CD14-positive monocyte (primary cell): ENCODE data around the gene NPC2. TPM values are rescaled to one million over a fixed set of nuclear protein-coding genes. Genes with fewer than 3 reads are reported as not detected.

Experiments used
- DNase-seq, 3 donors: peaks; one replicate each; pipeline ENCODE4 v3.0.0-alpha.2; 2011 to 2022
- H2AFZ ChIP-seq: 2 replicates; pipeline ENCODE4 v1.6.0; 2012; ENCODE audit warnings: mild to moderate bottlenecking, low read depth, low read length, inconsistent platforms; ENCODE audit not compliant: insufficient read depth, poor library complexity, severe bottlenecking
- H3K27ac ChIP-seq, 2 donors: 1 replicate in 1 of 2; 2 replicates in 1 of 2; pipeline ENCODE4 v1.5.1; 2012 to 2013; ENCODE audit warnings: low read length in 2 of 2, control low read depth in 1 of 2, inconsistent platforms in 1 of 2, low read depth in 1 of 2, mild to moderate bottlenecking in 1 of 2
- H3K27me3 ChIP-seq, 2 donors: one replicate each; pipeline versions ENCODE4 v1.6.0 to v1.6.1; 2011 to 2013; ENCODE audit warnings: low read length in 2 of 2; ENCODE audit not compliant: control insufficient read depth in 2 of 2, insufficient read depth in 2 of 2
- H3K36me3 ChIP-seq, 2 donors: replicated peaks in 1 of 2; 1 replicate in 1 of 2; 2 replicates in 1 of 2; pipeline versions ENCODE4 v1.5.1 to v1.6.1; 2012 to 2013; ENCODE audit warnings: low read length in 2 of 2, control low read depth in 1 of 2, inconsistent platforms in 1 of 2, mild to moderate bottlenecking in 1 of 2; ENCODE audit not compliant: insufficient read depth in 2 of 2, control insufficient read depth in 1 of 2
- H3K4me1 ChIP-seq, 2 donors: 1 replicate in 1 of 2; 2 replicates in 1 of 2; pipeline versions ENCODE4 v1.5.1 to v1.6.1; 2012 to 2013; ENCODE audit warnings: low read length in 2 of 2, control low read depth in 1 of 2, inconsistent platforms in 1 of 2, mild to moderate bottlenecking in 1 of 2, moderate library complexity in 1 of 2; ENCODE audit not compliant: insufficient read depth in 2 of 2, control insufficient read depth in 1 of 2
- H3K4me2 ChIP-seq: replicated peaks from 2 replicates; pipeline ENCODE3; 2012; ENCODE audit warnings: low read length, moderate library complexity, mild to moderate bottlenecking; ENCODE audit not compliant: poor library complexity, severe bottlenecking; ENCODE audit errors: extremely low read depth
- H3K4me3 ChIP-seq, 3 experiments: fragments of 200-600 bp in 1 of 3; sonication (generic) in 1 of 3; replicated peaks in 1 of 3; 1 replicate in 2 of 3; 2 replicates in 1 of 3; pipeline ENCODE4 v1.5.1; 2011 to 2013; ENCODE audit warnings: low read length in 3 of 3, mild to moderate bottlenecking in 3 of 3, control low read depth in 2 of 3, low read depth in 2 of 3, inconsistent platforms in 1 of 3, moderate library complexity in 1 of 3
- H3K79me2 ChIP-seq: 2 replicates; pipeline ENCODE4 v1.6.0; 2012; ENCODE audit warnings: mild to moderate bottlenecking, control low read depth, inconsistent platforms, low read length, moderate library complexity; ENCODE audit not compliant: insufficient read depth
- H3K9ac ChIP-seq: 2 replicates; pipeline ENCODE4 v1.6.0; 2017; ENCODE audit warnings: low read length, mild to moderate bottlenecking; ENCODE audit not compliant: insufficient read depth, poor library complexity, severe bottlenecking
- H3K9me3 ChIP-seq, 2 donors: replicated peaks in 1 of 2; 1 replicate in 1 of 2; 2 replicates in 1 of 2; pipeline versions ENCODE4 v1.5.1 to v1.6.1; 2012 to 2013; ENCODE audit warnings: low read length in 2 of 2, control low read depth in 1 of 2; ENCODE audit not compliant: control insufficient read depth in 1 of 2, insufficient read depth in 1 of 2
- H4K20me1 ChIP-seq: 2 replicates; pipeline ENCODE4 v1.6.0; 2012; ENCODE audit warnings: mild to moderate bottlenecking, low read length, control low read depth, moderate library complexity; ENCODE audit not compliant: insufficient read depth
- H3K27ac Mint-ChIP-seq, 7 donors: one replicate each; pipeline ENCODE4 v1.8.0; 2020; ENCODE audit warnings: mild to moderate bottlenecking in 7 of 7, mixed read lengths in 7 of 7, moderate library complexity in 6 of 7, inconsistent platforms in 2 of 7
- H3K27me3 Mint-ChIP-seq, 3 donors: one replicate each; pipeline ENCODE4 v1.8.0; 2021 to 2022; ENCODE audit warnings: low read depth in 3 of 3, mild to moderate bottlenecking in 3 of 3, mixed read lengths in 3 of 3, moderate library complexity in 3 of 3, inconsistent platforms in 1 of 3
- H3K36me3 Mint-ChIP-seq, 2 donors: one replicate each; pipeline ENCODE4 v1.8.0; 2020; ENCODE audit warnings: mixed read lengths in 2 of 2, inconsistent platforms in 1 of 2, mild to moderate bottlenecking in 1 of 2
- H3K4me1 Mint-ChIP-seq: one replicate; pipeline ENCODE4 v1.8.0; 2020; ENCODE audit warnings: mild to moderate bottlenecking, mixed read lengths
- H3K4me3 Mint-ChIP-seq, 2 donors: one replicate each; pipeline ENCODE4 v1.8.0; 2020; ENCODE audit warnings: mild to moderate bottlenecking in 2 of 2, mixed read lengths in 2 of 2, moderate library complexity in 1 of 2
- H3K9me3 Mint-ChIP-seq, 7 donors: one replicate each; pipeline ENCODE4 v1.8.0; 2020 to 2022; ENCODE audit warnings: mixed read lengths in 7 of 7, mild to moderate bottlenecking in 6 of 7, moderate library complexity in 6 of 7, inconsistent platforms in 2 of 7
- WGBS: methylation state at CpG from one replicate; pipeline ENCODE4 v1.1.5; 2013; ENCODE audit warnings: missing lambda C conversion rate; ENCODE audit not compliant: insufficient coverage; 5-methylcytosine and 5-hydroxymethylcytosine counted together
- intact Hi-C, 2 donors: fragments of 100-400 bp; cut with micrococcal nuclease; formaldehyde crosslinking; loops; one replicate each; pipeline versions ENCODE4 v1.15.0 to v1.15.1; 2023
- polyA plus RNA-seq, 3 donors: library from polyadenylated mRNA; depleted of rRNA in 1 of 3; unstranded in 2 of 3; stranded (reverse) in 1 of 3; fragments of 300-500 nt in 2 of 3; fragments of >200 nt in 1 of 3; fragmentation: Illumina TruSeq in 2 of 3; gene quantifications; 1 replicate in 2 of 3; 2 replicates in 1 of 3; pipeline ENCODE4 v1.2.3, GENCODE V29; 2012 to 2021
- TF ChIP-seq, protein P1 (sequence below): fragments of 200-600 bp; IDR thresholded peaks from one replicate; pipeline ENCODE4 v1.8.0; 2022; ENCODE audit warnings: antibody characterized with exemption, mild to moderate bottlenecking

The NPC2 gene
- polyA plus RNA-seq, 3 donors, result 675 to 1,159 (median 772) TPM

GRCh38 chr14:74504874-74505720 is 12.0 kb upstream of the NPC2 start:
- Mint-ChIP-seq H3K4me1 (peaks cover 9% of the 10 kb centered on the region), H3K36me3 (no peaks in the 10 kb centered on the region), H3K27ac (no peak overlapping the region), H3K9me3 (peaks cover 0 to 2% (median 0%) of the 10 kb centered on the region in 7 donors), H3K27me3 (peaks cover 1 to 5% (median 4%) of the 10 kb centered on the region in 3 donors), H3K4me3 (no peak overlapping the region)
- Histone ChIP-seq H3K27me3 (no peaks in the 10 kb centered on the region), H3K36me3 (no peaks in the 10 kb centered on the region), H3K4me2 (no peak overlapping the region), H3K9ac (no peak overlapping the region), H3K79me2 (no peaks in the 10 kb centered on the region), H3K27ac (no peak overlapping the region), H3K4me1 (no peaks in the 10 kb centered on the region), H3K9me3 (no peaks in the 10 kb centered on the region), H3K4me3 (no peak overlapping the region), H4K20me1 (no peaks in the 10 kb centered on the region), H2AFZ (no peak overlapping the region)
- no peak for DNase-seq
- 92% methylated on average over 13 of the region's 20 CpGs for WGBS
- TF ChIP-seq, protein P1, sequence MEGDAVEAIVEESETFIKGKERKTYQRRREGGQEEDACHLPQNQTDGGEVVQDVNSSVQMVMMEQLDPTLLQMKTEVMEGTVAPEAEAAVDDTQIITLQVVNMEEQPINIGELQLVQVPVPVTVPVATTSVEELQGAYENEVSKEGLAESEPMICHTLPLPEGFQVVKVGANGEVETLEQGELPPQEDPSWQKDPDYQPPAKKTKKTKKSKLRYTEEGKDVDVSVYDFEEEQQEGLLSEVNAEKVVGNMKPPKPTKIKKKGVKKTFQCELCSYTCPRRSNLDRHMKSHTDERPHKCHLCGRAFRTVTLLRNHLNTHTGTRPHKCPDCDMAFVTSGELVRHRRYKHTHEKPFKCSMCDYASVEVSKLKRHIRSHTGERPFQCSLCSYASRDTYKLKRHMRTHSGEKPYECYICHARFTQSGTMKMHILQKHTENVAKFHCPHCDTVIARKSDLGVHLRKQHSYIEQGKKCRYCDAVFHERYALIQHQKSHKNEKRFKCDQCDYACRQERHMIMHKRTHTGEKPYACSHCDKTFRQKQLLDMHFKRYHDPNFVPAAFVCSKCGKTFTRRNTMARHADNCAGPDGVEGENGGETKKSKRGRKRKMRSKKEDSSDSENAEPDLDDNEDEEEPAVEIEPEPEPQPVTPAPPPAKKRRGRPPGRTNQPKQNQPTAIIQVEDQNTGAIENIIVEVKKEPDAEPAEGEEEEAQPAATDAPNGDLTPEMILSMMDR, result no peak
- intact Hi-C loops, result no loop called here

DNA sequence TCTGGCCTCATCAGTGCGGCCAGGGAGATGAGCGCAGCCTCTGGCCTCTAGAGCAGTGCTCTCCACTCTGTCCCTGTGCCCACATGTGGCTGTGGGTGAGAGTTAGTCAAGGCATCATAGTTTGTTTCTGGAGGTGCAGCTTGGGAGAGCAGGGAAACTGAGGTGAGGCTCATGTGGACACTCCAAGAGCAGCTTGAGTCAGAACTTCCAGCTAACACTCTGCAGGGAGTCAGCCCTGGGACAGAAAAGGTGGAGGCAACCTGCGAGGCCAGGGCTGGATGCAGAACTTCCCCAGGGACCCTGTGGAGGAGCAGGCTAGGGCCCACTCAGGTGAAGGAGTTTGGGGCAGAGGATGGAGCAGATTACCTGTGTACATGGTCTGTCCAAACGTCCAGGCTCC is 11.3 kb upstream of the NPC2 start:
- H3K9me3 ChIP-seq, result no peaks in the 10 kb centered on the region
- TF ChIP-seq, protein P1, result no peak
- WGBS, result 97% methylated on average over 4 of the region's 4 CpGs
- no peaks in the 10 kb centered on the region for H3K79me2 ChIP-seq
- peaks cover 9% of the 10 kb centered on the region for H3K4me1 Mint-ChIP-seq
- H3K27me3 Mint-ChIP-seq, result peaks cover 1 to 5% (median 4%) of the 10 kb centered on the region in 3 donors
- no peak overlapping the region for H3K27ac ChIP-seq
- intact Hi-C loops, result no loop called here
- H3K4me3 ChIP-seq, result no peak overlapping the region
- no peaks in the 10 kb centered on the region for H3K36me3 ChIP-seq
- no peak overlapping the region for H3K27ac Mint-ChIP-seq
- peaks cover 0 to 3% of the 10 kb centered on the region in 2 donors for H3K36me3 Mint-ChIP-seq
- H3K9ac ChIP-seq, result no peak overlapping the region
- H3K4me2 ChIP-seq, result no peak overlapping the region
- DNase-seq, result no peak
- H3K4me1 ChIP-seq, result no peaks in the 10 kb centered on the region
- H3K9me3 Mint-ChIP-seq, result no peaks in the 10 kb centered on the region
- no peaks in the 10 kb centered on the region for H3K27me3 ChIP-seq
- no peaks in the 10 kb centered on the region for H4K20me1 ChIP-seq
- H3K4me3 Mint-ChIP-seq, result no peak overlapping the region
- no peak overlapping the region for H2AFZ ChIP-seq
